GM12878 (cell line): ENCODE data around the gene KCNS3. TPM values are rescaled to one million over a fixed set of nuclear protein-coding genes. Genes with fewer than 3 reads are reported as not detected.

Experiments
- ATAC-seq: fragments of 200-7000 bp; cut with Tn5 transposase; 3 replicates; pipeline ENCODE4 v1.9.1; 2020; ENCODE audit warnings: mild to moderate bottlenecking, moderate library complexity
- BruUV-seq: library from RNA; stranded (reverse); fragments of 400-500 nt; replicated peaks from 2 replicates; lab custom pipeline; 2021; lab: Mats Ljungman, UMichigan
- CTCF ChIA-PET: fragments of 300-600 bp; sonication (Branson Sonifier 250); formaldehyde crosslinking; extraction: SDS; loops from one replicate; lab custom pipeline; 2021; ENCODE audit warnings: inconsistent platforms; lab: Yijun Ruan, JAX
- POLR2A ChIA-PET: fragments of 350-600 bp; formaldehyde crosslinking; extraction: SDS; loops from one replicate; lab custom pipeline; 2021; ENCODE audit warnings: inconsistent platforms; lab: Charles Lee
- RAD21 ChIA-PET: fragments of 300-600 bp; sonication (Branson Sonifier 250); formaldehyde crosslinking; loops from one replicate; lab custom pipeline; 2023; ENCODE audit warnings: antibody characterized with exemption; ENCODE audit not compliant: unreplicated experiment; lab: Charles Lee
- SMC1A ChIA-PET: fragments of 300-600 bp; sonication (Branson Sonifier 250); formaldehyde crosslinking; loops from one replicate; lab custom pipeline; 2023; ENCODE audit not compliant: unreplicated experiment, uncharacterized antibody; lab: Charles Lee
- DNase-seq: peaks from one replicate; pipeline ENCODE4 v3.0.0-alpha.2; 2011; ENCODE audit warnings: low read depth, low spot score
- FAIRE-seq: peaks from 3 replicates; lab custom pipeline; 2011; peaks lifted over from hg19 to GRCh38; lab: Jason Lieb, UNC
- H2AFZ ChIP-seq: 2 replicates; pipeline ENCODE4 v1.6.0; 2011; ENCODE audit warnings: low read depth, low read length, control low read depth; ENCODE audit not compliant: control insufficient read depth
- H3K27ac ChIP-seq: 2 replicates; pipeline ENCODE4 v1.5.1; 2011; ENCODE audit warnings: control low read depth; ENCODE audit not compliant: control insufficient read depth, insufficient read depth
- H3K27me3 ChIP-seq, 2 experiments: replicated peaks in 1 of 2; 2 replicates each; pipeline versions ENCODE4 v1.6.0 to v1.6.1; 2011; ENCODE audit warnings: low read length in 1 of 2; ENCODE audit not compliant: control insufficient read depth in 2 of 2, insufficient read depth in 2 of 2
- H3K36me3 ChIP-seq, 2 experiments: 2 replicates each; pipeline ENCODE4 v1.5.1; 2011; ENCODE audit warnings: low read length in 1 of 2; ENCODE audit not compliant: control insufficient read depth in 2 of 2, insufficient read depth in 2 of 2
- H3K4me1 ChIP-seq: 2 replicates; pipeline ENCODE4 v1.6.1; 2011; ENCODE audit warnings: mild to moderate bottlenecking, low read length, moderate library complexity, mixed read lengths; ENCODE audit not compliant: control insufficient read depth, insufficient read depth
- H3K4me2 ChIP-seq: 2 replicates; pipeline ENCODE4 v1.6.0; 2011; ENCODE audit warnings: control low read depth; ENCODE audit not compliant: control insufficient read depth, insufficient read depth
- H3K4me3 ChIP-seq: fragments of 200-600 bp; sonication (generic); 2 replicates; pipeline ENCODE4 v1.5.1; 2016
- H3K79me2 ChIP-seq: 2 replicates; pipeline ENCODE4 v1.6.0; 2011; ENCODE audit warnings: low read length; ENCODE audit not compliant: control insufficient read depth, insufficient read depth
- H3K9ac ChIP-seq: 2 replicates; pipeline ENCODE4 v1.8.0; 2011; ENCODE audit warnings: low read length, control low read depth, mixed read lengths; ENCODE audit not compliant: control insufficient read depth, insufficient read depth
- H3K9me3 ChIP-seq: replicated peaks from 3 replicates; pipeline ENCODE4 v1.5.1; 2011; ENCODE audit warnings: mild to moderate bottlenecking, low read length; ENCODE audit not compliant: control insufficient read depth, insufficient read depth
- H4K20me1 ChIP-seq: 2 replicates; pipeline ENCODE4 v1.6.0; 2011; ENCODE audit not compliant: control insufficient read depth, insufficient read depth
- ATF7 ChIP-seq: fragments of 450-650 bp; IDR thresholded peaks from 2 replicates; pipeline ENCODE4 v1.6.1; 2016; ENCODE audit warnings: low read depth, mild to moderate bottlenecking
- CHD2 ChIP-seq: IDR thresholded peaks from 2 replicates; pipeline ENCODE4 v1.6.1; 2011; ENCODE audit warnings: low read depth, low read length, improper control_type of control experiment, borderline replicate concordance
- CHD4 ChIP-seq: fragments of 200-600 bp; sonication (generic); IDR thresholded peaks from 2 replicates; pipeline ENCODE4 v1.6.1; 2016; ENCODE audit warnings: mild to moderate bottlenecking
- GATAD2B ChIP-seq: fragments of 450-650 bp; conservative IDR thresholded peaks from 2 replicates; pipeline ENCODE4 v1.6.1; 2017; ENCODE audit warnings: low read depth, mild to moderate bottlenecking, moderate library complexity
- MTA2 ChIP-seq: fragments of 450-650 bp; IDR thresholded peaks from 2 replicates; pipeline ENCODE4 v1.6.1; 2016; ENCODE audit warnings: low read depth, mild to moderate bottlenecking, moderate library complexity
- MXI1 ChIP-seq: fragments of 150-350 bp; IDR thresholded peaks from 2 replicates; pipeline ENCODE4 v1.6.1; 2011; ENCODE audit warnings: low read depth, mild to moderate bottlenecking, inconsistent platforms, low read length, improper control_type of control experiment
- MYB ChIP-seq: fragments of 150-350 bp; IDR thresholded peaks from 2 replicates; pipeline ENCODE4 v1.6.1; 2014; ENCODE audit warnings: mild to moderate bottlenecking, low read depth, low read length, borderline replicate concordance
- PAX5 ChIP-seq: IDR thresholded peaks from 2 replicates; pipeline ENCODE4 v1.6.1; 2011; ENCODE audit warnings: low read depth, low read length, borderline replicate concordance
- POLR2AphosphoS2 ChIP-seq: IDR thresholded peaks from 2 replicates; pipeline ENCODE4 v1.6.1; 2011; ENCODE audit warnings: low read depth, mild to moderate bottlenecking, low read length, improper control_type of control experiment, moderate library complexity
- SMAD1 ChIP-seq: fragments of 450-650 bp; IDR thresholded peaks from 2 replicates; pipeline ENCODE4 v1.6.1; 2018; ENCODE audit warnings: mild to moderate bottlenecking, low read depth; ENCODE audit not compliant: partially characterized antibody
- SP1 ChIP-seq: IDR thresholded peaks from one replicate; pipeline ENCODE4 v1.6.1; 2011; ENCODE audit warnings: low read depth, low read length
- SREBF1 ChIP-seq: IDR thresholded peaks from 2 replicates; pipeline ENCODE4 v1.6.1; 2012; ENCODE audit warnings: mild to moderate bottlenecking, low read length
- STAT3 ChIP-seq: IDR thresholded peaks from 2 replicates; pipeline ENCODE4 v1.6.1; 2011; ENCODE audit warnings: low read depth, low read length, improper control_type of control experiment
- SUPT20H ChIP-seq: IDR thresholded peaks from 2 replicates; pipeline ENCODE4 v1.6.1; 2011; ENCODE audit warnings: low read depth, mild to moderate bottlenecking, low read length, moderate library complexity, borderline replicate concordance; ENCODE audit not compliant: control insufficient read depth
- TCF12 ChIP-seq: IDR thresholded peaks from 2 replicates; pipeline ENCODE4 v1.6.1; 2011; ENCODE audit warnings: low read depth, mild to moderate bottlenecking, low read length
- ZNF622 ChIP-seq: fragments of 450-650 bp; IDR thresholded peaks from 2 replicates; pipeline ENCODE4 v1.6.1; 2017; ENCODE audit warnings: mild to moderate bottlenecking, inconsistent platforms
- ZZZ3 ChIP-seq: IDR thresholded peaks from 2 replicates; pipeline ENCODE4 v1.6.1; 2011; ENCODE audit warnings: low read depth; ENCODE audit not compliant: control insufficient read depth, insufficient read length
- WGBS: methylation state at CpG from one replicate; pipeline ENCODE4 v1.1.6; 2016; ENCODE audit warnings: low lambda C conversion rate; ENCODE audit not compliant: insufficient replicate concordance, insufficient coverage; ENCODE audit errors: missing lambda C conversion rate; 5-methylcytosine and 5-hydroxymethylcytosine counted together
- in situ Hi-C: fragments of 300-500 bp; cut with MboI; formaldehyde crosslinking; loops from 9 replicates; pipeline ENCODE4 v1.14.3; 2018; ENCODE audit warnings: mixed read lengths
- intact Hi-C: fragments of 100-400 bp; cut with micrococcal nuclease; formaldehyde crosslinking; loops from one replicate; pipeline ENCODE4 v1.14.2; 2022; ENCODE audit not compliant: unreplicated experiment
- polyA plus RNA-seq, 11 experiments: library from polyadenylated mRNA; depleted of rRNA in 4 of 11; unstranded in 6 of 11; stranded (reverse) in 5 of 11; fragments of >200 nt; fragmentation: Nextera tagmentation in 4 of 11; fragmentation: Illumina TruSeq in 1 of 11; extraction: Ambion mirVana in 4 of 11; extraction: Trizol in 1 of 11; gene quantifications; 1 replicate in 1 of 11; 2 replicates in 10 of 11; pipeline versions ENCODE4 v1.2.1 to v1.2.3, GENCODE V29; 2011 to 2016; ENCODE audit warnings: inconsistent platforms in 2 of 11, missing spikeins in 2 of 11, low read depth in 1 of 11
- total RNA-seq, 4 experiments: library from RNA; depleted of rRNA in 3 of 4; stranded (reverse); fragments of >200 nt in 3 of 4; fragmentation: Illumina TruSeq in 1 of 4; extraction: Trizol in 1 of 4; gene quantifications; 2 replicates each; pipeline versions ENCODE4 v1.2.1 to v1.2.3, GENCODE V29; 2013 to 2021
- TF ChIP-seq, protein P1 (sequence below): IDR thresholded peaks from 2 replicates; pipeline ENCODE4 v1.6.1; 2012; ENCODE audit warnings: low read length, inconsistent platforms
- TF ChIP-seq, protein P2 (sequence below): IDR thresholded peaks from 2 replicates; pipeline ENCODE4 v1.6.1; 2011; ENCODE audit warnings: mild to moderate bottlenecking, low read depth, low read length, moderate library complexity; ENCODE audit not compliant: insufficient replicate concordance

The KCNS3 gene
- total and polyA plus RNA-seq, 10 of the 15 experiments (the other 5 are each of a cell fraction or from before 2014, with no cell fraction given), result not detected

DNA sequence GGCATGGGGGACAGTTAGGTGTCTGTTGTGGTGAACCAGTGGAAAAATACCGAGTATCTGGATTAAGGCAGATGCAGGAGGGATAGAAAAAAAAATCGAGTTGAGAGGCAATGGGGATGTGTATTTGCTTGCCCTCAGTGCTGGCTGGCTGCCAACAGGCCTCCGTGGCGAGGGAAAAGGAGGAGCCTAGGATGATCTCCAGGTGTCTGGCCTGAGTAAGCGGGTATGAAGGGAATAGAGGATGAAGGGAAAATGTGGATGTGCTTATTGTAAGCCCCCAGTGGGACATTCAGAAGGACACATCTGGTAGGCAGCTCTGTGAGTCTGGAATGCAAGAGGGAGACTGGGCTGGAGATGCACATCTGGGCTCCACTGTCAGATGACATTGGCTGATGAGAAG lies 22.8 kb downstream of the KCNS3 start:
- TF ChIP-seq MTA2 (no peak), SUPT20H (no peak), MYB (no peak), SP1 (no peak), POLR2AphosphoS2 (no peak), SREBF1 (no peak), STAT3 (no peak)
- no TSS peak for BruUV-seq
- H4K20me1 ChIP-seq, result no peaks in the 10 kb centered on the region
- in situ Hi-C loops, result no loop called here
- ChIA-PET POLR2A (no interaction called here), RAD21 (no interaction called here), SMC1A (no interaction called here), CTCF (no interaction called here)
- H3K79me2 ChIP-seq, result no peaks in the 10 kb centered on the region
- H2AFZ ChIP-seq, result no peak overlapping the region
- DNase-seq (no peak), FAIRE-seq (no peak), ATAC-seq (no peak)
- H3K27me3 ChIP-seq, result no peaks in the 10 kb centered on the region
- intact Hi-C loops, result no loop called here
- no peaks in the 10 kb centered on the region for H3K4me1 ChIP-seq
- H3K36me3 ChIP-seq, result no peaks in the 10 kb centered on the region
- no peak overlapping the region for H3K9ac ChIP-seq
- no peak overlapping the region for H3K4me2 ChIP-seq
- no peak overlapping the region for H3K27ac ChIP-seq
- 6% methylated on average over 5 of the region's 5 CpGs for WGBS
- no peak overlapping the region for H3K4me3 ChIP-seq
- no peaks in the 10 kb centered on the region for H3K9me3 ChIP-seq

DNA sequence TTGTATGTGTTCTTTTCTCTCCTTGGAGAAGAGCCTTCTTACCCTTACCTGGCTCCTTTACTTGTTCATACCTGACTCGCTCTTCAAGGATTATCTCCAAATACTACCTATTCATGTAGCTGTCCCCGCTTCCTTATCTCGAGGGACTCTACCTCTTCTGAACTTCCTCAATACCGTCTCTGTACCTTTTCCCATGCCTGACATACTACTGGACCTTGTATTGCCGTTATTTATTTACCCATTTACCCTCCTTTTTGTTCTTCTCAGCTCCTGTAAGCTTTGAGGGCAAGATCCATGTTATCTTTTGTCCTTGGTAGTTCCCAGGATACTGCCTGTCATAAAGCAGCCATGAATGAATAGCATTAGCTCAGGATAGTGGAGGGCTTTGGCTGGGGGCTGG lies 32.5 kb downstream of the KCNS3 start:
- POLR2A ChIA-PET, result no interaction called here
- H3K36me3 ChIP-seq, result no peaks in the 10 kb centered on the region
- FAIRE-seq (no peak), ATAC-seq (no peak), DNase-seq (no peak)
- H2AFZ ChIP-seq, result no peak overlapping the region
- 0% methylated on average over 5 of the region's 5 CpGs for WGBS
- no peaks in the 10 kb centered on the region for H4K20me1 ChIP-seq
- SMC1A ChIA-PET, result no interaction called here
- intact Hi-C loops, result no loop called here
- H3K27ac ChIP-seq, result no peak overlapping the region
- no peaks in the 10 kb centered on the region for H3K27me3 ChIP-seq
- RAD21 ChIA-PET, result no interaction called here
- no peak overlapping the region for H3K4me3 ChIP-seq
- no peak overlapping the region for H3K4me2 ChIP-seq
- 0 out of 2 replicates have a peak, but pooled peaks cover 4% of the 10 kb centered on the region for H3K4me1 ChIP-seq
- CTCF ChIA-PET, result interaction anchor here (1.4 kb wide), 1 partner anchor 239 kb away, joined by 3 read pairs; no protein-coding TSS in a partner anchor
- no peak overlapping the region for H3K9ac ChIP-seq
- H3K79me2 ChIP-seq, result no peaks in the 10 kb centered on the region
- BruUV-seq, result no TSS peak
- H3K9me3 ChIP-seq, result no peaks in the 10 kb centered on the region
- in situ Hi-C loops, result no loop called here
- TF ChIP-seq GATAD2B (no peak), ZZZ3 (no peak), TCF12 (no peak), MXI1 (no peak), SMAD1 (no peak), PAX5 (no peak), ATF7 (no peak), CHD4 (no peak), CHD2 (no peak), ZNF622 (no peak)
- TF ChIP-seq, protein P1, sequence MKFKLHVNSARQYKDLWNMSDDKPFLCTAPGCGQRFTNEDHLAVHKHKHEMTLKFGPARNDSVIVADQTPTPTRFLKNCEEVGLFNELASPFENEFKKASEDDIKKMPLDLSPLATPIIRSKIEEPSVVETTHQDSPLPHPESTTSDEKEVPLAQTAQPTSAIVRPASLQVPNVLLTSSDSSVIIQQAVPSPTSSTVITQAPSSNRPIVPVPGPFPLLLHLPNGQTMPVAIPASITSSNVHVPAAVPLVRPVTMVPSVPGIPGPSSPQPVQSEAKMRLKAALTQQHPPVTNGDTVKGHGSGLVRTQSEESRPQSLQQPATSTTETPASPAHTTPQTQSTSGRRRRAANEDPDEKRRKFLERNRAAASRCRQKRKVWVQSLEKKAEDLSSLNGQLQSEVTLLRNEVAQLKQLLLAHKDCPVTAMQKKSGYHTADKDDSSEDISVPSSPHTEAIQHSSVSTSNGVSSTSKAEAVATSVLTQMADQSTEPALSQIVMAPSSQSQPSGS, result no peak
- TF ChIP-seq, protein P2, sequence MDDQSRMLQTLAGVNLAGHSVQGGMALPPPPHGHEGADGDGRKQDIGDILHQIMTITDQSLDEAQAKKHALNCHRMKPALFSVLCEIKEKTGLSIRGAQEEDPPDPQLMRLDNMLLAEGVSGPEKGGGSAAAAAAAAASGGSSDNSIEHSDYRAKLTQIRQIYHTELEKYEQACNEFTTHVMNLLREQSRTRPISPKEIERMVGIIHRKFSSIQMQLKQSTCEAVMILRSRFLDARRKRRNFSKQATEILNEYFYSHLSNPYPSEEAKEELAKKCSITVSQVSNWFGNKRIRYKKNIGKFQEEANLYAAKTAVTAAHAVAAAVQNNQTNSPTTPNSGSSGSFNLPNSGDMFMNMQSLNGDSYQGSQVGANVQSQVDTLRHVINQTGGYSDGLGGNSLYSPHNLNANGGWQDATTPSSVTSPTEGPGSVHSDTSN, result no peak
